Measurements from ENCODE around the gene SPAG16. TPM values are rescaled to one million over a fixed set of nuclear protein-coding genes. Genes with fewer than 3 reads are reported as not detected.

Gene SPAG16
- total RNA-seq, 1 experiment from 2014 or later: 0.30 TPM

DNA sequence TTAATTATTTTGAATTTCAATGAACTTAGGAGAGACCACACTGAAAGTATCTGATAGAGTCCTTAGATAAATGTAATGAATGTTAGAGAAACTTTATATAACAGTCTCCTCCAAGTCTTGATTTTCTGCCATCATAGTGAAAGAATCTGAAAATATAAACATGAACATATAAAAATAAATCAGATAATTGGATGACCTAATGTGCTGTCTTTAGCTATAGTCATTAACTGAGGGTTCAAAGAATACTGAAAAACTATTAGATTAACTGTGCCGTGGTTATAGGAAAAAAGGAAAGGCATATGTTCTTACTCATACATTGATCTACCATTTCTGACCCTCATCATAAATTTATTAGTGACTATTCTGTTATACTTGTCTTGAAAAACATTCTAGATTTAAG lies 47.0 kb upstream of the SPAG16 start:
- TF ChIP-seq POLR2AphosphoS5 (IDR thresholded peaks at IDR 0.05; ENCODE audit: low read depth, low read length) (no peak), EGR1 (IDR thresholded peaks at IDR 0.05; ENCODE audit: low read depth) (no peak), RAD21 (IDR thresholded peaks at IDR 0.05; ENCODE audit: low read depth) (no peak), SIN3A (IDR thresholded peaks at IDR 0.05; ENCODE audit: low read depth) (no peak)
- no peaks in the 10 kb centered on the region for H3K9me2 ChIP-seq (ENCODE audit: insufficient read depth)
- ChIA-PET RAD21 (ENCODE audit: low non-redundant PET in 1 of 2, low total read pairs in 2 of 2, uncharacterized antibody in 2 of 2, unreplicated experiment in 2 of 2) (no interaction called here), CTCF (no interaction called here), POLR2A (no interaction called here)
- intact Hi-C loops (cut with micrococcal nuclease): no loop called here
- H3K36me3 ChIP-seq (ENCODE audit: control insufficient read depth in 1 of 2, insufficient read depth in 2 of 2, low read length in 2 of 2): no peaks in the 10 kb centered on the region
- H3K27ac ChIP-seq (ENCODE audit: low read depth, low read length): no peak overlapping the region
- no peaks in the 10 kb centered on the region for H3K79me2 ChIP-seq (ENCODE audit: insufficient read depth, low read length)
- BruUV-seq (replicated peaks): no TSS peak
- H3K4me1 ChIP-seq (ENCODE audit: control insufficient read depth in 1 of 2, insufficient read depth in 2 of 2, low read length in 2 of 2): peaks cover 10 to 16% of the 10 kb centered on the region in 2 experiments; a peak in 3 of 4 replicates
- no peak overlapping the region for H3K4me2 ChIP-seq (ENCODE audit: low read length)
- ATAC-seq (no peak), DNase-seq (ENCODE audit: low read depth, low spot score) (no peak)
- no peaks in the 10 kb centered on the region for H4K20me1 ChIP-seq (ENCODE audit: insufficient read depth)
- H3K27me3 ChIP-seq (ENCODE audit: insufficient read depth, low read length): no peaks in the 10 kb centered on the region
- peak overlapping the region; percentile 2 for H2AFZ ChIP-seq (ENCODE audit: low read depth, low read length, poor library complexity, severe bottlenecking)
- H3K9ac ChIP-seq (ENCODE audit: low read length): no peak overlapping the region
- H3K9me3 ChIP-seq (ENCODE audit: control insufficient read depth in 1 of 2, insufficient read depth in 1 of 2, low read depth in 1 of 2, low read length in 2 of 2): no peaks in the 10 kb centered on the region
- H3K4me3 ChIP-seq (replicated peaks in 1 of 2; ENCODE audit: low read depth in 1 of 2, low read length in 2 of 2): no peak overlapping the region

DNA sequence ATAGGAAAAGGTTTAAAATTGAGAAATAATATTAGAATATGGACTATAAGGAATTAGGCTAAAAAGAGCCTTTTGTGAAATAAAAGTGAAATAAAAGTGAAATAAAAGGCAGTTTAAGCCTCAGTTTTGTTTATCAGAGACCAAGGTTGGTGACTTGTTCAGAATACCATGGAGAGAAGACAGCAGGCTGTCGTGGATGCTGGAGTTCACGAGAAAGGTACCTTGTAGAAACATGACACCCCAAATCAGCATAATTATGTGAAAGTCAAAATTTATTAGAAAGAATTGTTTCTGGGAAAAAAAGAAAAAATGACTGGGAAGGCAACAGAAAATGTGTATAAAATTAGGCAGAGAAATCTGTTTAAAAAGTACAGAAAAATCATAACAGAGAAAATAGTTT lies 46.5 kb upstream of the SPAG16 start:
- Histone ChIP-seq H3K27ac (ENCODE audit: low read depth, low read length) (no peak overlapping the region), H2AFZ (ENCODE audit: low read depth, low read length, poor library complexity, severe bottlenecking) (peak overlapping the region; percentile 2), H3K4me3 (replicated peaks in 1 of 2; ENCODE audit: low read depth in 1 of 2, low read length in 2 of 2) (no peak overlapping the region), H3K27me3 (ENCODE audit: insufficient read depth, low read length) (no peaks in the 10 kb centered on the region), H3K9ac (ENCODE audit: low read length) (no peak overlapping the region), H3K79me2 (ENCODE audit: insufficient read depth, low read length) (no peaks in the 10 kb centered on the region), H3K9me2 (ENCODE audit: insufficient read depth) (no peaks in the 10 kb centered on the region), H3K9me3 (ENCODE audit: control insufficient read depth in 1 of 2, insufficient read depth in 1 of 2, low read depth in 1 of 2, low read length in 2 of 2) (no peaks in the 10 kb centered on the region), H3K36me3 (ENCODE audit: control insufficient read depth in 1 of 2, insufficient read depth in 2 of 2, low read length in 2 of 2) (no peaks in the 10 kb centered on the region), H3K4me1 (ENCODE audit: control insufficient read depth in 1 of 2, insufficient read depth in 2 of 2, low read length in 2 of 2) (peaks cover 10 to 16% of the 10 kb centered on the region in 2 experiments; a peak in 3 of 4 replicates), H3K4me2 (ENCODE audit: low read length) (no peak overlapping the region), H4K20me1 (ENCODE audit: insufficient read depth) (no peaks in the 10 kb centered on the region)
- ChIA-PET CTCF (no interaction called here), RAD21 (ENCODE audit: low non-redundant PET in 1 of 2, low total read pairs in 2 of 2, uncharacterized antibody in 2 of 2, unreplicated experiment in 2 of 2) (no interaction called here), POLR2A (no interaction called here)
- no peak for DNase-seq (ENCODE audit: low read depth, low spot score)
- TF ChIP-seq POLR2AphosphoS5 (IDR thresholded peaks at IDR 0.05; ENCODE audit: low read depth, low read length): no peak
- TF ChIP-seq, protein P1, sequence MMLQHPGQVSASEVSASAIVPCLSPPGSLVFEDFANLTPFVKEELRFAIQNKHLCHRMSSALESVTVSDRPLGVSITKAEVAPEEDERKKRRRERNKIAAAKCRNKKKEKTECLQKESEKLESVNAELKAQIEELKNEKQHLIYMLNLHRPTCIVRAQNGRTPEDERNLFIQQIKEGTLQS (IDR thresholded peaks at IDR 0.05): no peak
- TF ChIP-seq CEBPB (IDR thresholded peaks at IDR 0.05; ENCODE audit: low read depth): no peak
- TF ChIP-seq TCF7L2 (IDR thresholded peaks at IDR 0.05; ENCODE audit: borderline replicate concordance, extremely low read depth, insufficient read depth, insufficient read length): no peak
- no peak for TF ChIP-seq POLR2A (IDR thresholded peaks at IDR 0.05; ENCODE audit: borderline replicate concordance, extremely low read depth, insufficient read depth, insufficient read length)
- no peak for TF ChIP-seq ZNF274 (IDR thresholded peaks at IDR 0.05; ENCODE audit: low read depth, low read length)
- TF ChIP-seq, protein P2, sequence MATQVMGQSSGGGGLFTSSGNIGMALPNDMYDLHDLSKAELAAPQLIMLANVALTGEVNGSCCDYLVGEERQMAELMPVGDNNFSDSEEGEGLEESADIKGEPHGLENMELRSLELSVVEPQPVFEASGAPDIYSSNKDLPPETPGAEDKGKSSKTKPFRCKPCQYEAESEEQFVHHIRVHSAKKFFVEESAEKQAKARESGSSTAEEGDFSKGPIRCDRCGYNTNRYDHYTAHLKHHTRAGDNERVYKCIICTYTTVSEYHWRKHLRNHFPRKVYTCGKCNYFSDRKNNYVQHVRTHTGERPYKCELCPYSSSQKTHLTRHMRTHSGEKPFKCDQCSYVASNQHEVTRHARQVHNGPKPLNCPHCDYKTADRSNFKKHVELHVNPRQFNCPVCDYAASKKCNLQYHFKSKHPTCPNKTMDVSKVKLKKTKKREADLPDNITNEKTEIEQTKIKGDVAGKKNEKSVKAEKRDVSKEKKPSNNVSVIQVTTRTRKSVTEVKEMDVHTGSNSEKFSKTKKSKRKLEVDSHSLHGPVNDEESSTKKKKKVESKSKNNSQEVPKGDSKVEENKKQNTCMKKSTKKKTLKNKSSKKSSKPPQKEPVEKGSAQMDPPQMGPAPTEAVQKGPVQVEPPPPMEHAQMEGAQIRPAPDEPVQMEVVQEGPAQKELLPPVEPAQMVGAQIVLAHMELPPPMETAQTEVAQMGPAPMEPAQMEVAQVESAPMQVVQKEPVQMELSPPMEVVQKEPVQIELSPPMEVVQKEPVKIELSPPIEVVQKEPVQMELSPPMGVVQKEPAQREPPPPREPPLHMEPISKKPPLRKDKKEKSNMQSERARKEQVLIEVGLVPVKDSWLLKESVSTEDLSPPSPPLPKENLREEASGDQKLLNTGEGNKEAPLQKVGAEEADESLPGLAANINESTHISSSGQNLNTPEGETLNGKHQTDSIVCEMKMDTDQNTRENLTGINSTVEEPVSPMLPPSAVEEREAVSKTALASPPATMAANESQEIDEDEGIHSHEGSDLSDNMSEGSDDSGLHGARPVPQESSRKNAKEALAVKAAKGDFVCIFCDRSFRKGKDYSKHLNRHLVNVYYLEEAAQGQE (IDR thresholded peaks at IDR 0.05; ENCODE audit: low read depth): no peak
- TF ChIP-seq RAD21 (IDR thresholded peaks at IDR 0.05; ENCODE audit: low read depth): no peak
- TF ChIP-seq, protein P3, sequence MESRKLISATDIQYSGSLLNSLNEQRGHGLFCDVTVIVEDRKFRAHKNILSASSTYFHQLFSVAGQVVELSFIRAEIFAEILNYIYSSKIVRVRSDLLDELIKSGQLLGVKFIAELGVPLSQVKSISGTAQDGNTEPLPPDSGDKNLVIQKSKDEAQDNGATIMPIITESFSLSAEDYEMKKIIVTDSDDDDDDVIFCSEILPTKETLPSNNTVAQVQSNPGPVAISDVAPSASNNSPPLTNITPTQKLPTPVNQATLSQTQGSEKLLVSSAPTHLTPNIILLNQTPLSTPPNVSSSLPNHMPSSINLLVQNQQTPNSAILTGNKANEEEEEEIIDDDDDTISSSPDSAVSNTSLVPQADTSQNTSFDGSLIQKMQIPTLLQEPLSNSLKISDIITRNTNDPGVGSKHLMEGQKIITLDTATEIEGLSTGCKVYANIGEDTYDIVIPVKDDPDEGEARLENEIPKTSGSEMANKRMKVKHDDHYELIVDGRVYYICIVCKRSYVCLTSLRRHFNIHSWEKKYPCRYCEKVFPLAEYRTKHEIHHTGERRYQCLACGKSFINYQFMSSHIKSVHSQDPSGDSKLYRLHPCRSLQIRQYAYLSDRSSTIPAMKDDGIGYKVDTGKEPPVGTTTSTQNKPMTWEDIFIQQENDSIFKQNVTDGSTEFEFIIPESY (IDR thresholded peaks at IDR 0.05; ENCODE audit: extremely low read depth, insufficient replicate concordance, low read length): no peak
- no peak for TF ChIP-seq EGR1 (IDR thresholded peaks at IDR 0.05; ENCODE audit: low read depth)
- TF ChIP-seq SP1 (IDR thresholded peaks at IDR 0.05; ENCODE audit: low read depth): no peak
- TF ChIP-seq CBX3 (IDR thresholded peaks at IDR 0.05; ENCODE audit: low read depth): no peak
- no peak for TF ChIP-seq EZH2 (IDR thresholded peaks at IDR 0.05)
- intact Hi-C loops (cut with micrococcal nuclease): no loop called here
- BruUV-seq (replicated peaks): no TSS peak
- no peak for ATAC-seq
